GM12878 (cell line): ENCODE data around the gene SH3GL3. TPM values are rescaled to one million over a fixed set of nuclear protein-coding genes. Genes with fewer than 3 reads are reported as not detected.

Source experiments
- ATAC-seq: fragments of 200-7000 bp; cut with Tn5 transposase; 3 replicates; pipeline ENCODE4 v1.9.1; 2020; ENCODE audit warnings: mild to moderate bottlenecking, moderate library complexity
- BruUV-seq: library from RNA; stranded (reverse); fragments of 400-500 nt; replicated peaks from 2 replicates; lab custom pipeline; 2021; lab: Mats Ljungman, UMichigan
- CTCF ChIA-PET: fragments of 300-600 bp; sonication (Branson Sonifier 250); formaldehyde crosslinking; extraction: SDS; loops from one replicate; lab custom pipeline; 2021; ENCODE audit warnings: inconsistent platforms; lab: Yijun Ruan, JAX
- POLR2A ChIA-PET: fragments of 350-600 bp; formaldehyde crosslinking; extraction: SDS; loops from one replicate; lab custom pipeline; 2021; ENCODE audit warnings: inconsistent platforms; lab: Charles Lee
- RAD21 ChIA-PET: fragments of 300-600 bp; sonication (Branson Sonifier 250); formaldehyde crosslinking; loops from one replicate; lab custom pipeline; 2023; ENCODE audit warnings: antibody characterized with exemption; ENCODE audit not compliant: unreplicated experiment; lab: Charles Lee
- SMC1A ChIA-PET: fragments of 300-600 bp; sonication (Branson Sonifier 250); formaldehyde crosslinking; loops from one replicate; lab custom pipeline; 2023; ENCODE audit not compliant: unreplicated experiment, uncharacterized antibody; lab: Charles Lee
- DNase-seq: peaks from one replicate; pipeline ENCODE4 v3.0.0-alpha.2; 2011; ENCODE audit warnings: low read depth, low spot score
- FAIRE-seq: peaks from 3 replicates; lab custom pipeline; 2011; peaks lifted over from hg19 to GRCh38; lab: Jason Lieb, UNC
- H2AFZ ChIP-seq: 2 replicates; pipeline ENCODE4 v1.6.0; 2011; ENCODE audit warnings: low read depth, low read length, control low read depth; ENCODE audit not compliant: control insufficient read depth
- H3K27ac ChIP-seq: 2 replicates; pipeline ENCODE4 v1.5.1; 2011; ENCODE audit warnings: control low read depth; ENCODE audit not compliant: control insufficient read depth, insufficient read depth
- H3K27me3 ChIP-seq, 2 experiments: replicated peaks in 1 of 2; 2 replicates each; pipeline versions ENCODE4 v1.6.0 to v1.6.1; 2011; ENCODE audit warnings: low read length in 1 of 2; ENCODE audit not compliant: control insufficient read depth in 2 of 2, insufficient read depth in 2 of 2
- H3K36me3 ChIP-seq, 2 experiments: 2 replicates each; pipeline ENCODE4 v1.5.1; 2011; ENCODE audit warnings: low read length in 1 of 2; ENCODE audit not compliant: control insufficient read depth in 2 of 2, insufficient read depth in 2 of 2
- H3K4me1 ChIP-seq: 2 replicates; pipeline ENCODE4 v1.6.1; 2011; ENCODE audit warnings: mild to moderate bottlenecking, low read length, moderate library complexity, mixed read lengths; ENCODE audit not compliant: control insufficient read depth, insufficient read depth
- H3K4me2 ChIP-seq: 2 replicates; pipeline ENCODE4 v1.6.0; 2011; ENCODE audit warnings: control low read depth; ENCODE audit not compliant: control insufficient read depth, insufficient read depth
- H3K4me3 ChIP-seq: fragments of 200-600 bp; sonication (generic); 2 replicates; pipeline ENCODE4 v1.5.1; 2016
- H3K79me2 ChIP-seq: 2 replicates; pipeline ENCODE4 v1.6.0; 2011; ENCODE audit warnings: low read length; ENCODE audit not compliant: control insufficient read depth, insufficient read depth
- H3K9ac ChIP-seq: 2 replicates; pipeline ENCODE4 v1.8.0; 2011; ENCODE audit warnings: low read length, control low read depth, mixed read lengths; ENCODE audit not compliant: control insufficient read depth, insufficient read depth
- H3K9me3 ChIP-seq: replicated peaks from 3 replicates; pipeline ENCODE4 v1.5.1; 2011; ENCODE audit warnings: mild to moderate bottlenecking, low read length; ENCODE audit not compliant: control insufficient read depth, insufficient read depth
- H4K20me1 ChIP-seq: 2 replicates; pipeline ENCODE4 v1.6.0; 2011; ENCODE audit not compliant: control insufficient read depth, insufficient read depth
- CHD4 ChIP-seq: fragments of 200-600 bp; sonication (generic); IDR thresholded peaks from 2 replicates; pipeline ENCODE4 v1.6.1; 2016; ENCODE audit warnings: mild to moderate bottlenecking
- GABPA ChIP-seq: IDR thresholded peaks from 2 replicates; pipeline ENCODE4 v1.6.1; 2014; ENCODE audit warnings: antibody characterized with exemption, low read depth, mild to moderate bottlenecking, inconsistent platforms
- IKZF1 ChIP-seq: fragments of 450-650 bp; conservative IDR thresholded peaks from 2 replicates; pipeline ENCODE4 v1.6.1; 2017; ENCODE audit warnings: antibody characterized with exemption, mild to moderate bottlenecking
- IRF4 ChIP-seq: IDR thresholded peaks from 2 replicates; pipeline ENCODE4 v1.6.1; 2011; ENCODE audit warnings: low read depth, low read length
- JUND ChIP-seq: IDR thresholded peaks from 2 replicates; pipeline ENCODE4 v1.6.1; 2012; ENCODE audit warnings: low read depth, mild to moderate bottlenecking, low read length, improper control_type of control experiment, moderate library complexity
- MAX ChIP-seq: IDR thresholded peaks from 2 replicates; pipeline ENCODE4 v1.6.1; 2012; ENCODE audit warnings: low read depth, low read length, improper control_type of control experiment
- MYC ChIP-seq: IDR thresholded peaks from 2 replicates; pipeline ENCODE4 v1.6.1; 2011; ENCODE audit warnings: mild to moderate bottlenecking, low read length, moderate library complexity, inconsistent platforms; ENCODE audit not compliant: insufficient read depth, insufficient replicate concordance, insufficient read length, severe bottlenecking
- RB1 ChIP-seq: fragments of 450-650 bp; formaldehyde crosslinking; IDR thresholded peaks from 2 replicates; pipeline ENCODE4 v1.6.1; 2017; ENCODE audit warnings: mild to moderate bottlenecking, borderline replicate concordance
- SPI1 ChIP-seq: IDR thresholded peaks from 2 replicates; pipeline ENCODE4 v1.6.1; 2011; ENCODE audit warnings: low read depth, mild to moderate bottlenecking, low read length, moderate library complexity, borderline replicate concordance; ENCODE audit not compliant: insufficient read depth
- STAT1 ChIP-seq: fragments of 450-650 bp; conservative IDR thresholded peaks from 2 replicates; pipeline ENCODE4 v1.6.1; 2014; ENCODE audit warnings: antibody characterized with exemption, mild to moderate bottlenecking
- TAF1 ChIP-seq: IDR thresholded peaks from 2 replicates; pipeline ENCODE4 v1.6.1; 2011; ENCODE audit warnings: mild to moderate bottlenecking, low read depth, low read length, borderline replicate concordance
- TBL1XR1 ChIP-seq: IDR thresholded peaks from 2 replicates; pipeline ENCODE4 v1.6.1; 2012; ENCODE audit warnings: low read depth, low read length, improper control_type of control experiment
- ZZZ3 ChIP-seq: IDR thresholded peaks from 2 replicates; pipeline ENCODE4 v1.6.1; 2011; ENCODE audit warnings: low read depth; ENCODE audit not compliant: control insufficient read depth, insufficient read length
- WGBS: methylation state at CpG from one replicate; pipeline ENCODE4 v1.1.6; 2016; ENCODE audit warnings: low lambda C conversion rate; ENCODE audit not compliant: insufficient replicate concordance, insufficient coverage; ENCODE audit errors: missing lambda C conversion rate; 5-methylcytosine and 5-hydroxymethylcytosine counted together
- in situ Hi-C: fragments of 300-500 bp; cut with MboI; formaldehyde crosslinking; loops from 9 replicates; pipeline ENCODE4 v1.14.3; 2018; ENCODE audit warnings: mixed read lengths
- intact Hi-C: fragments of 100-400 bp; cut with micrococcal nuclease; formaldehyde crosslinking; loops from one replicate; pipeline ENCODE4 v1.14.2; 2022; ENCODE audit not compliant: unreplicated experiment
- polyA plus RNA-seq, 11 experiments: library from polyadenylated mRNA; depleted of rRNA in 4 of 11; unstranded in 6 of 11; stranded (reverse) in 5 of 11; fragments of >200 nt; fragmentation: Nextera tagmentation in 4 of 11; fragmentation: Illumina TruSeq in 1 of 11; extraction: Ambion mirVana in 4 of 11; extraction: Trizol in 1 of 11; gene quantifications; 1 replicate in 1 of 11; 2 replicates in 10 of 11; pipeline versions ENCODE4 v1.2.1 to v1.2.3, GENCODE V29; 2011 to 2016; ENCODE audit warnings: inconsistent platforms in 2 of 11, missing spikeins in 2 of 11, low read depth in 1 of 11
- total RNA-seq, 4 experiments: library from RNA; depleted of rRNA in 3 of 4; stranded (reverse); fragments of >200 nt in 3 of 4; fragmentation: Illumina TruSeq in 1 of 4; extraction: Trizol in 1 of 4; gene quantifications; 2 replicates each; pipeline versions ENCODE4 v1.2.1 to v1.2.3, GENCODE V29; 2013 to 2021
- TF ChIP-seq, protein P1 (sequence below): IDR thresholded peaks from 2 replicates; pipeline ENCODE4 v1.6.1; 2012; ENCODE audit warnings: low read depth, low read length, improper control_type of control experiment
- TF ChIP-seq, protein P2 (sequence below): IDR thresholded peaks from 2 replicates; pipeline ENCODE4 v1.6.1; 2012; ENCODE audit warnings: mild to moderate bottlenecking, low read depth, low read length
- TF ChIP-seq, protein P3 (sequence below): fragments of 450-650 bp; IDR thresholded peaks from 2 replicates; pipeline ENCODE4 v1.6.1; 2016; ENCODE audit warnings: mild to moderate bottlenecking, moderate library complexity, borderline replicate concordance

The SH3GL3 gene
- total and polyA plus RNA-seq, 10 of the 15 experiments (the other 5 are each of a cell fraction or from before 2014, with no cell fraction given) = not detected

DNA sequence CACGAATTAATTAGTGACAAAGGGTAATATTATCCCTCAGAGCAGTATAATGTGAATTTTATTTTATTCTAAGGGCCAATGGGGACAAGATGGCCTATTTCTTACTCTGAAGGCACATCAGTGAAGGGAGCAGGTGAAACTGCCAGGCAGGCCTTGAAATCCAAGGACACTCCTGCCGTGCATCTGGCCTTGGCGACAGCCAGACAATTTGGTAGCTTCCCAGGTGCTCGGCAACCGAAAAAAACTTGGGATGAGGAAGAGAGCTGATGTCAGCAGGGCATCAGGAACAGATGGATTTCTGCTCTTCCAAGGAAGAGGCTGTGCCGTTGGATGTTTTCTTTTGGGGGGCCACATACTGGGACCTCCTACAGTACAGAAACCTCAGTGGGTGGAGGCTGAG lies 123.6 kb downstream of the SH3GL3 start:
- Histone ChIP-seq H3K4me3 (no peak overlapping the region), H3K79me2 (no peaks in the 10 kb centered on the region), H3K27ac (no peak overlapping the region), H3K36me3 (no peaks in the 10 kb centered on the region), H3K9me3 (no peaks in the 10 kb centered on the region), H3K9ac (no peak overlapping the region), H3K27me3 (no peaks in the 10 kb centered on the region; a peak in 1 of 4 replicates), H3K4me1 (no peaks in the 10 kb centered on the region; the same call in 1 of the 2 replicates), H2AFZ (no peak overlapping the region), H4K20me1 (no peaks in the 10 kb centered on the region), H3K4me2 (no peak overlapping the region)
- 37% methylated on average over 6 of the region's 6 CpGs for WGBS
- ChIA-PET POLR2A (no interaction called here), SMC1A (interaction anchor here (1.4 kb wide), 1 partner anchor 15 kb away, joined by 3 read pairs; no protein-coding TSS in a partner anchor), CTCF (interaction anchor here (0.8 to 3.6 kb wide), 5 partner anchors 9 to 454 kb away, joined by 3 to 27 read pairs (median 5); no protein-coding TSS in a partner anchor), RAD21 (interaction anchor here (0.8 kb wide), 1 partner anchor 322 kb away, joined by 3 read pairs; no protein-coding TSS in a partner anchor)
- no TSS peak for BruUV-seq
- in situ Hi-C loops = no loop called here
- DNase-seq (no peak), ATAC-seq (no peak), FAIRE-seq (no peak)
- intact Hi-C loops = no loop called here
- no peak for TF ChIP-seq TBL1XR1
- TF ChIP-seq SPI1 = no peak
- TF ChIP-seq TAF1 = no peak
- TF ChIP-seq IRF4 = no peak
- TF ChIP-seq, protein P1, sequence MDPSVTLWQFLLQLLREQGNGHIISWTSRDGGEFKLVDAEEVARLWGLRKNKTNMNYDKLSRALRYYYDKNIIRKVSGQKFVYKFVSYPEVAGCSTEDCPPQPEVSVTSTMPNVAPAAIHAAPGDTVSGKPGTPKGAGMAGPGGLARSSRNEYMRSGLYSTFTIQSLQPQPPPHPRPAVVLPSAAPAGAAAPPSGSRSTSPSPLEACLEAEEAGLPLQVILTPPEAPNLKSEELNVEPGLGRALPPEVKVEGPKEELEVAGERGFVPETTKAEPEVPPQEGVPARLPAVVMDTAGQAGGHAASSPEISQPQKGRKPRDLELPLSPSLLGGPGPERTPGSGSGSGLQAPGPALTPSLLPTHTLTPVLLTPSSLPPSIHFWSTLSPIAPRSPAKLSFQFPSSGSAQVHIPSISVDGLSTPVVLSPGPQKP = no peak
- TF ChIP-seq CHD4 = no peak
- no peak for TF ChIP-seq ZZZ3
- no peak for TF ChIP-seq IKZF1
- TF ChIP-seq, protein P2, sequence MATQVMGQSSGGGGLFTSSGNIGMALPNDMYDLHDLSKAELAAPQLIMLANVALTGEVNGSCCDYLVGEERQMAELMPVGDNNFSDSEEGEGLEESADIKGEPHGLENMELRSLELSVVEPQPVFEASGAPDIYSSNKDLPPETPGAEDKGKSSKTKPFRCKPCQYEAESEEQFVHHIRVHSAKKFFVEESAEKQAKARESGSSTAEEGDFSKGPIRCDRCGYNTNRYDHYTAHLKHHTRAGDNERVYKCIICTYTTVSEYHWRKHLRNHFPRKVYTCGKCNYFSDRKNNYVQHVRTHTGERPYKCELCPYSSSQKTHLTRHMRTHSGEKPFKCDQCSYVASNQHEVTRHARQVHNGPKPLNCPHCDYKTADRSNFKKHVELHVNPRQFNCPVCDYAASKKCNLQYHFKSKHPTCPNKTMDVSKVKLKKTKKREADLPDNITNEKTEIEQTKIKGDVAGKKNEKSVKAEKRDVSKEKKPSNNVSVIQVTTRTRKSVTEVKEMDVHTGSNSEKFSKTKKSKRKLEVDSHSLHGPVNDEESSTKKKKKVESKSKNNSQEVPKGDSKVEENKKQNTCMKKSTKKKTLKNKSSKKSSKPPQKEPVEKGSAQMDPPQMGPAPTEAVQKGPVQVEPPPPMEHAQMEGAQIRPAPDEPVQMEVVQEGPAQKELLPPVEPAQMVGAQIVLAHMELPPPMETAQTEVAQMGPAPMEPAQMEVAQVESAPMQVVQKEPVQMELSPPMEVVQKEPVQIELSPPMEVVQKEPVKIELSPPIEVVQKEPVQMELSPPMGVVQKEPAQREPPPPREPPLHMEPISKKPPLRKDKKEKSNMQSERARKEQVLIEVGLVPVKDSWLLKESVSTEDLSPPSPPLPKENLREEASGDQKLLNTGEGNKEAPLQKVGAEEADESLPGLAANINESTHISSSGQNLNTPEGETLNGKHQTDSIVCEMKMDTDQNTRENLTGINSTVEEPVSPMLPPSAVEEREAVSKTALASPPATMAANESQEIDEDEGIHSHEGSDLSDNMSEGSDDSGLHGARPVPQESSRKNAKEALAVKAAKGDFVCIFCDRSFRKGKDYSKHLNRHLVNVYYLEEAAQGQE = no peak
- TF ChIP-seq STAT1 = no peak
- TF ChIP-seq GABPA = no peak
- TF ChIP-seq MYC = no peak
- no peak for TF ChIP-seq JUND
- TF ChIP-seq, protein P3, sequence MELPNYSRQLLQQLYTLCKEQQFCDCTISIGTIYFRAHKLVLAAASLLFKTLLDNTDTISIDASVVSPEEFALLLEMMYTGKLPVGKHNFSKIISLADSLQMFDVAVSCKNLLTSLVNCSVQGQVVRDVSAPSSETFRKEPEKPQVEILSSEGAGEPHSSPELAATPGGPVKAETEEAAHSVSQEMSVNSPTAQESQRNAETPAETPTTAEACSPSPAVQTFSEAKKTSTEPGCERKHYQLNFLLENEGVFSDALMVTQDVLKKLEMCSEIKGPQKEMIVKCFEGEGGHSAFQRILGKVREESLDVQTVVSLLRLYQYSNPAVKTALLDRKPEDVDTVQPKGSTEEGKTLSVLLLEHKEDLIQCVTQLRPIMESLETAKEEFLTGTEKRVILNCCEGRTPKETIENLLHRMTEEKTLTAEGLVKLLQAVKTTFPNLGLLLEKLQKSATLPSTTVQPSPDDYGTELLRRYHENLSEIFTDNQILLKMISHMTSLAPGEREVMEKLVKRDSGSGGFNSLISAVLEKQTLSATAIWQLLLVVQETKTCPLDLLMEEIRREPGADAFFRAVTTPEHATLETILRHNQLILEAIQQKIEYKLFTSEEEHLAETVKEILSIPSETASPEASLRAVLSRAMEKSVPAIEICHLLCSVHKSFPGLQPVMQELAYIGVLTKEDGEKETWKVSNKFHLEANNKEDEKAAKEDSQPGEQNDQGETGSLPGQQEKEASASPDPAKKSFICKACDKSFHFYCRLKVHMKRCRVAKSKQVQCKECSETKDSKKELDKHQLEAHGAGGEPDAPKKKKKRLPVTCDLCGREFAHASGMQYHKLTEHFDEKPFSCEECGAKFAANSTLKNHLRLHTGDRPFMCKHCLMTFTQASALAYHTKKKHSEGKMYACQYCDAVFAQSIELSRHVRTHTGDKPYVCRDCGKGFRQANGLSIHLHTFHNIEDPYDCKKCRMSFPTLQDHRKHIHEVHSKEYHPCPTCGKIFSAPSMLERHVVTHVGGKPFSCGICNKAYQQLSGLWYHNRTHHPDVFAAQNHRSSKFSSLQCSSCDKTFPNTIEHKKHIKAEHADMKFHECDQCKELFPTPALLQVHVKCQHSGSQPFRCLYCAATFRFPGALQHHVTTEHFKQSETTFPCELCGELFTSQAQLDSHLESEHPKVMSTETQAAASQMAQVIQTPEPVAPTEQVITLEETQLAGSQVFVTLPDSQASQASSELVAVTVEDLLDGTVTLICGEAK = no peak
- TF ChIP-seq MAX = no peak
- TF ChIP-seq RB1 = no peak
